NCI-H1105 (cell line): ENCODE measurements around the gene C20orf173.
A peak's percentile ranks its signal among the peaks of the same experiment; 100 is the strongest.
"Not testable (repeated sequence)": the region's sequence is repeated elsewhere in the genome, so short reads cannot be mapped to it uniquely, and the experiment has no call there.

ENCODE experiments used
- DNase-seq: peaks from one replicate; lab custom pipeline; 2025; lab: John Stamatoyannopoulos, UW

Gene C20orf173

GRCh38 chr20:35546127-35546526 is 16.7 kb upstream of the C20orf173 start:
- no peak for DNase-seq

GRCh38 chr20:35544941-35545340 is 15.5 kb upstream of the C20orf173 start:
- DNase-seq = not testable (repeated sequence)

- no peak for DNase-seq
Observed at GRCh38 chr20:35544436-35544835, 15.0 kb upstream of the C20orf173 start.

GRCh38 chr20:35542990-35543389 is 13.5 kb upstream of the C20orf173 start:
- DNase-seq = no peak

GRCh38 chr20:35541783-35542662 is 12.6 kb upstream of the C20orf173 start, which contains the start of gene ERGIC3:
Gene ERGIC3 (plus strand): TSS chr20:35542078. CDS start chr20:35542098, 20 bp downstream.
- peak; percentile 97 for DNase-seq

- DNase-seq = no peak
Observed at GRCh38 chr20:35541118-35541782, 11.8 kb upstream of the C20orf173 start.

GRCh38 chr20:35539756-35540212 is 10.3 kb upstream of the C20orf173 start:
- DNase-seq = peak; percentile 96

- DNase-seq = no peak
Observed at GRCh38 chr20:35527122-35527769, 2.2 kb downstream of the C20orf173 start.

- no peak for DNase-seq
Observed at GRCh38 chr20:35525639-35526038, 3.8 kb downstream of the C20orf173 start.

GRCh38 chr20:35523298-35523888 is 6.1 kb downstream of the C20orf173 start:
- no peak for DNase-seq

- DNase-seq = no peak
Observed at GRCh38 chr20:35518955-35519354, 10.5 kb downstream of the C20orf173 start.

- not testable (repeated sequence) for DNase-seq
Observed at GRCh38 chr20:35517767-35518166, 11.7 kb downstream of the C20orf173 start.

- no peak for DNase-seq
Observed at GRCh38 chr20:35517125-35517524, 12.3 kb downstream of the C20orf173 start.

GRCh38 chr20:35515949-35516645 is 13.4 kb downstream of the C20orf173 start:
- no peak for DNase-seq

GRCh38 chr20:35515341-35515740 is 14.1 kb downstream of the C20orf173 start:
- DNase-seq = no peak

- no peak for DNase-seq
Observed at GRCh38 chr20:35514371-35514932, 15.0 kb downstream of the C20orf173 start.

- peak; percentile 6 for DNase-seq
Observed at GRCh38 chr20:35511814-35512420, 17.5 kb downstream of the C20orf173 start.

- no peak for DNase-seq
Observed at GRCh38 chr20:35510951-35511735, 18.3 kb downstream of the C20orf173 start.

GRCh38 chr20:35508493-35509218 is 20.8 kb downstream of the C20orf173 start:
- no peak for DNase-seq
